Activated CD8-positive, alpha-beta memory T cell treated with anti-CD3 and anti-CD28 coated beads, Interleukin-2, amount 50 U/mL, for 1 hour (primary cell): ENCODE measurements around the gene TULP1.

Source experiments
- DNase-seq: peaks from one replicate; pipeline ENCODE4 v3.0.0-alpha.2; 2020; ENCODE audit errors: extremely low read depth

Gene TULP1

DNA sequence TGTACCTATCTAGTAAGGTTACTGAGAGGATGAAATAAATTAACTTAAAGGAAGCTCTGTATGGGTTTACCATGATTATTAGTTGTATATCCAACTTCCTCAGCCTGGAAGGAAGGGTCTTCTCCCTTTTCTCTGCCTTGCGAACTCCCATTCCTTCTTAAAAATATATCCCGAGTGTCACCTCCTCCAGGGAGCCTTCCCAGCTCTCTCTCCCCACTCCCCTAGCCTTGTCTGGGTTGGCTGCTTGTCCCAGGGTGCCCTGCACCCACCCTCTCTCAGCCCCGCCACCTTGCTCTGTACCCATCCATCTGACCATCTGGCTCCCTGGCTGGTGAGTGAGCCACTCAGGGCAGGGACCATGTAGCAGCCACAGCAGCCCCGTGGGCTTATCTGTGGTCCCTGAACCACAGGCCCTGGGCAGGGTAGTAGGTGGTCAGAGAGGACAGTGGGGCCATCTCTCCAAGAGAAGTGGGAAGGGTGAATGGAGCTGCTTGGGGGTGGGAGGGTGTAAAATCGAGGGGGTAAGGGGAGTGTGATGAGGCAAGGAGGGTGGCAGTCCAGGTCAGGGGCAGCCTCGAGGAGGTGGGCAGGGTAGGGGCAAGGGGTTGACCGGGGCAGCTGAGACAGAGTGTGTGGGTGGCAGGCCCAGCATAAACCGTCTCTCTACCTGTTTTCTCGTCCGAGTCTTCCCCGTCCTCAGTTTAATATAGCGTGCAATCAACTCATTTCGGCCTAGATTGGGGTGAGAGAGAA, 28.6 kb downstream of the TULP1 start:
- no peak for DNase-seq

DNA sequence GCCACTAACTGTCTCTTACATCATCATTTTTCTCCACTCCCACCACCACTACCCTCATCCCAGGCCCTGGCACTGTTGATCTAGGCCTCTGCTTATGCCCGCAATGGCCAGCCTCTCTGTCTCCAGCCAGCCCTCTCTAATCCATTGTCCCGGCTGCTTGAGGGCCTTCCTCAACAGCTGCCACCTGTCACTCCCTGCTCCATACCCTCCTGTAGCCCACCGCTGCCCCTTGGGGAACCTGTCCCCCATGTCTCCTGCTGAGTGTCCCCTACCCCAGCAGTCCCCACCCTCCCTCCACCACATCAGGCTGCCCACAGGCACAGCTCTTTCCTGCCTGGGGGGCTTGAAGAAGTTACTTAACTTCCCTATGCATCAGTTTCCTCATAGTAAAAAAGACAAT, 29.2 kb downstream of the TULP1 start:
- DNase-seq = no peak

DNA sequence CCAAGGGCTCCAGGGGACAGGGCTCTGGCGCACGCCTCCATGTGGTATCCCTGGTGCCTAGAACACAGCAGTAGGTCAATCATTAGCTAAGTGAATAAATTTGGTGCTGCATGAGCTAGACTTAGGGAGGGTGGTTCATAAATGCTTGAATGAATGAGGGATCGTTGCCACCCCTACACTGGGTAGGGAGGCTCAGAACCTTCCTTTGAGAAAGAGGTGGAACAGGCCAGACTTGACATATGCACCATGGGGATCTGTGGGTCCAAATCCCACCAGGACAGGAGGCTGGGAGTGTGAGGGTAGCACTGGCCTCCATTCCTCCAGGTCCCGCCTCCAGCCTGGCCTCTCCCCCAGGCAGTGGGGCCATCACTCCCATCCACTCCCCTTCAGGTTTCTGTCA, 29.6 kb downstream of the TULP1 start:
- DNase-seq = no peak

DNA sequence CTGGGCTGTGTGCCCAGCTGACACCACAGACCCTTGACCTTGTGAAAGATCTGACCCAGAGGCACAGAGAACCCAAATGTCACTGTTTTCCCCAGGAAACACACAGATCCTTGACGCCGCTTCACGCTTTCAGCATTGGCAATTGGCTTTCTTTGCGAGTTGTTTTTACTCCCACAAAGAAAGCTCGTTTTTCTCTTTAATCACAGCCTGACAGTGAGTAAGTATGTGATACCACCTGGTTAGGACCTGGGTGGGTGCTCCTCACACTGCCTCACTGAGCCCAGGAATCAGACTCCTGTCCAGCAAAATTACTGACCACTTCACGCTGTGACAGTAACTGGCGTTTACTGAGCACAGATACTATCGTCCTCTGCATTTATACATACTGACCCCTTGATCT, 31.5 kb downstream of the TULP1 start:
- no peak for DNase-seq

DNA sequence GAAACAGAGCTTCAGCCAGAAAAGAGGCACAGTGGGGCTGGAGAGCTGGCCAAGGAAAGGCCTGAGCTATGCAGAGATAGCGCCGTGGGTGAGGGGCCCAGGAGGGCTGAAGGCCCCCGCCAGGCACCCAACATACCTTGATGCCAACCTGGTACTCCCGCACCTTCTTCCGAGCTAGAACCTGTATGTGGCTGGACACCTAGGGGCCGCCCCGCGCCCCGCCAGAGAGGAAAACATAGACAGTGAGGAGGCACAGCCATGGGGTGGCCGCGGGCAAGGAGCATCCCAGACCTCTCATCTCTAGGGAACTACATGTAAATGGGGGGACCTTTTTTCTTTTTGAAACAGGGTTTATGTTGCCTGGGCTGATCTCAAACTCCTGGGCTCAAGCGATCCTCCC, 32.5 kb downstream of the TULP1 start:
- DNase-seq = no peak

DNA sequence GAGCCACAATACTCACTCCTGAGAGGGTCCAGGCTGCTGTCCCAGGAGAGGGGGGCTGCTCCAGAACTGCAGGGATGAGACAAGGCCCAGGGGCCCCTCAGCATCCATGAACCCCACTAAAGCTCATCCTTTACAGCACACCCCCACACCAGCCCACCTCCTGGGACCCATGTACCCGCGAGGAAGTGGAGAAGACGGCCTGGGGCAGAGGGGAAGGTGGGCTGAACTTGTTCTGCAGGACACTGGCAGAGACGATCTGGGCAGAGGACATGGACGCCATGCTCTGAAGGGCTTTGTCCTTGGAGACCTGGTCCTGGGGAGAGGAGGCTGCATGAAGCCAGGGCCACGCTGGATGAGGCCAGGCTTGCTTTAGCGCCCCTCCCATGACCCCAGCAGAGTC, 34.4 kb downstream of the TULP1 start:
- DNase-seq = no peak

DNA sequence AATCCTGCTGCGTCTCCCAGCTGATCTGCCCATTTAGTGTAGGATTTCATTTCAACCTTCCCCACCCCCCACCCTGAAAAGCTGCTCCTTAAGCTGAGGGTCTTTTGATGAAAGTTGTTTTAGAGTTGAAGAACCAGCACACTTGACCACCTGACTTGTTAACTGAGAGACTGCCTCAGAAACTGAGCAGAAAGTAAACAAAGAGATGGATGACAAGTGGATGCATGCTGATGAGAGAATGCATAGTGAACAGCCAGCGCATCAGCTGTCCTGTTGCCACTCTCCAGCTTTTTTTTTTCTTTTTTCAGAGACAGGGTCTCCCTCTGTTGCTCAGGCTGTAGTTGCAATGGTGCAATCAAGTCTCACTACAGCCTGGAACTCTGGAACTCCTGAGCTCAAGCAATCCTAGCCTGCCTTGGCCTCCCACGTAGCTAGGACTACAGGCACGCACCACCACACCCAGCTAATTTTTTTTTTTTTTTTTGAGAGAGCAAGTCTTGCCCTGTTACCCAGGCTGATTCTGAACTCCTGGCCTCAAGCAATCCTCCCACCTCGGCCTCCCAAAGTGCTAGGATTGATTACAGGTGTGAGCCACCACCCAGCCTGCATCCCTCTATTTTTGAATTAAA, 35.0 kb downstream of the TULP1 start:
- no peak for DNase-seq

DNA sequence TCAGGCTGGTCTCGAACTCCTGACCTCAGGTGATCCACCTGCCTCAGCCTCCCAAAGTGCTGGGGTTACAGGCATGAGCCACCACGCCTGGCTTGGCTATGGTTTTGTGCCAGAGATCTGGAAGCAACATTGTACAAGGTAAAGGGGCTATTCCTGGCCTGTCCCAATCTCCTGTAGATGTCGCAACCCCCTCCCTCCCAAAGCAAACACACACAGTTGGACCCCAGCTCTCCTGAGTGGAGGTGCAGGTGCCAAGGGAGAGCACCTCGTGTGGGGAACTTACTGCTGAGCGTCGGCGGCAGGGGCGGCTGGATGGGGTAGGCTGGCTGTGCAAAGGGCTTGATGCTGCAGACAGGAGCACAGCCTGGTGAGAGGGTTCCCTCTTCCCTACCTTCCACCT, 35.7 kb downstream of the TULP1 start:
- DNase-seq = no peak

DNA sequence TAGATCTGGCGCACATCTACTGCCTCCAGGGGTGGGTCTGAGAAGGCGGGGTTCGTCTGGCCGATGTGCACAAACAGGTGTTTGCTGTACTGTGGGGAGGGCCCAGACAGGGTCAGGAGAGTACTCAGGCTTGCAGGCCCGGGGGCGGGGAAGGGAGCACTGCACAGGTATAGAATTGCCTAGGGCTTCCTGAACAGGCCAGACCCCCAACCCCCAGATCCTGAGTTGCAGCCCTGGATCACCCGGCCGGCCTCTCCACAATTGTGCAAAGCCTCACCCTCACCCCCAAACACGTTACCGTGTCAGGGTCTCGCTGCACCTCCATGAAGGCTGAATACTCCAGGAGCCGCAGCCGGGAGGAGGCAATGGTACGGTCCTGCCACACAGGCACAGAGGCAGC, 36.7 kb downstream of the TULP1 start:
- no peak for DNase-seq

DNA sequence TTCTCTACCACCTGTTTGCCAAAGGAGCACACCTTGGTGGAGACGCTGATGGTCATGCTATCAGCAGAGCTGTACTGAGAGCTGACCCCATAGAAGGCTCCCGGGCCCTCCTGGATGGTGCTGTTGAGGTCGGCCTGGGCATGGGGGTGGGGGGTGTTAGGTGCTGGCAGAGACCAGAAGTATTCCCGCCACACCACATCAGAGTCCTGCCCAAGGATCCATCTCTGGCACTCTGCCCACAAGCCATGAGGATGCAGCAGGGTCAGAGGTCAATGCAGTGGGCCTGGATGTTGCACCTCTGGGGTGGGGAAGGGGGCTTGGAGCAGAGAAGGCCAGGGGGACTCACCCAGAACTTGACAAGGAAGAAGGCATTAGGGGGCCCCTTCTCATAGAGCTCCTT, 37.1 kb downstream of the TULP1 start:
- no peak for DNase-seq

DNA sequence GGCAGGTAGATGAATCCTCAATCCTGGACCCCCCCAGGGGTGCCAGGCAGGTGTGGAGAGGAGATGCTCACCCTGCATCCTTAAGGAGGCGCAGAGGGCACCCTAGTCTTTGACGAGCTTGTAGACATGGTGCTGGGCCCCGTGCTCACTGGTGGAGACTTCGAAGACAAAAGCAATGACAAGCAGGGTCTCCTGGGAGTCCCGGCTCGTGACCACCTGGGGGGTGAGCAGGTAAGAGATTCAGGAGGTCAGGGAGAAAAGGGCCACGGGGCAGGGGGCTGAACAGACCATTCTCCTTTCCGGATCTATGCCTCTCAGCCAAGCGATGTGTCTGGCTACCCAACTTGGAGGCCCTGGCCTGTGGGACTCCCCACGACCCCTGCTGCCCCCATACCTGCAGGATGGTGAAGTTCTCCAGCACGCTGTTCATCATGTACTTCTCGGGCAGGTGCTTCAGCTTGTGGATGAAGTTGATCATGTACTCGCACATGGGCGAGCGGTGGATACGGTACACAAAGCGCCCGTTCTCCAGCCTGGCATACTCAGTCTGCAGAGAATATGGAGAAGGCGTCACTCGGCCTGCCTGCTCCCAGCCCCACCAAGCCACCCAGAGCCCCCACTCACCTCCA, 37.6 kb downstream of the TULP1 start:
- DNase-seq = no peak

DNA sequence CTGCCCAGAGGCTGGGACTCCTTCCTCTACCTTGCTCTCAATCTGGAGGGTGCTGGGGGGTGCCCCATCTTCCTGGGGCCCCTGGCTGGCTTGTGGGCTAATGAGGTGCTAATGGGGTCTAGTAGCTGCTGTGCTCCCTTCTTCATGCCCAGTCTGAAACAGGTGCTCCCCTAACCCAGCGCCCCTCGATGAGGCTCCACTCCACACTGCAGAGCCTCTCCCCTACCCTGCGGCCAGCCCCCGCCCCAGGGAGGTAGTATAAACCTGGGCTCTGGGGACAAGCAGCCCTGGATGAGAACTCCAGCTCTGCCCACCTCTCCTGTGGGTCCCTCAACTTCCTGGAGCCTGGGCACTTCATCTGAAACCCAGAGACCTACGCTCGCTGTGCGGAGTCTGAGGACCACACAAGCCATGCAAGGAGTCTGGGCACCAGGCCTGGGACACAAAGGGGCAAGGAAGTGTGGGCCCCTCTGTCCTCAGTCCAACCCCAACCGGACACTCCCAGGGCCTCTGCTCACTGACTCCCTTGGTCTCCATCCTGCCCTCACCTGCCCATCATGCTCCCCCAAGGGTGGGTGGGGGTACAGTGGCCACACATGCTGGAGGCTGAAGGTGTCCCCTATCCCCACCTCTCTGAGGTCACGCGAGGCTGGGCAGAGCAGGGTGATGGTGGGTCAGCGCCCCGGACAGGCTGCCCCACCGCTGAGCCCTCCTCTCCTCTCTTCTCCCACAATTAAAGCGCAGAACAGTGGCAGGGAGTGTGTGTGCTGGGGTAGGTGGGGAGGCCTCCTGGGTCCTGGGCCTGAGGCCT, 38.4 kb downstream of the TULP1 start:
- no peak for DNase-seq

DNA sequence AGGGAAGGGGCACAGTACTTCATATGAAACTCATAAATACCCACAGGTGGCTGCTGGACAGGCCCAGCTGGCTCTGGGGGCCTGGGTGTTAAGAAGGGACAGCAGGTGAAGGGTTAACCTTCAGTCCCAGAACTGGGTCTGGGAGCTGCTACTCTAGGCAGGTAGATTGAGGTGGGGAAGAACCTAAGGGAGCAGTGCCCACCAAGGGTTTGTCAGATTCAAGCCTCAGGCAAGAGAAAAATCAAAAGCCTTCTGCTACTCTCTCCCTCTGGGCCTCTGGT, 38.9 kb downstream of the TULP1 start:
- no peak for DNase-seq

DNA sequence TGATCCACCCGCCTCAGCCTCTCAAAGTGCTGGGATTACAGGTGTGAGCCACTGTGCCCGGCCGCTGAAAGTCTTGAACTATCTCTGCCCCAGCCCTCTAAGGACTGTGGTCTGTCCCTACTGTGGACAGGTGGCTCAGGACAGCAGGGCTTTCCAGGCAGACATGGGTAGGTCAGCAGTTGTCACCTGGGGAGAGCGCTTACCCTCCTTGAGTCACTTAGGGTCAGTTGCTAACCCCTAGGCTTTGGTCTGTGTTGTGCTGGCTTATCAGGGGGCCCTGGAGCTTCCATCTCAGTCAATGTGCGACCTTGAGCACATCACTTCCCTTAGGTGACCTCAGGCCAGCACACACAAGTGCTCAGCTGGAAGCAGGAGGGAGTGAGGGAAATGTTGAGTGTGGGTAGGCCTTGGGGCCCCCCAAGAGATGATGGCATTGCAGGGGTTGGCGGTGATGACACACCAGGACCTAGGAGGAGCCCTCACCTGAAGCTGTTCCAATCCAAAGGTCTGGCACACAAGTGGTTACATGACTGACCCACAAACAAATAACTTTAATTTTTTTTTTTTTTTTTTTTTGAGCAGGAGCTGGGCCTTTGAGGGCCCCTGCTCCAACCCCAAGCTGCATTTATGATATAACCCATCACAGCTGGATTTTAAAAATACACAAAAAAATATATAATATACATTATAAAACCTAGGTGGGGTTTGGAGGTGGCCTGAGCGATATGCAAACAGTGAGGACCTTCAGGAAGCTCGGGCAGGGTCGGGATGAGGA, 39.4 kb downstream of the TULP1 start:
- no peak for DNase-seq

DNA sequence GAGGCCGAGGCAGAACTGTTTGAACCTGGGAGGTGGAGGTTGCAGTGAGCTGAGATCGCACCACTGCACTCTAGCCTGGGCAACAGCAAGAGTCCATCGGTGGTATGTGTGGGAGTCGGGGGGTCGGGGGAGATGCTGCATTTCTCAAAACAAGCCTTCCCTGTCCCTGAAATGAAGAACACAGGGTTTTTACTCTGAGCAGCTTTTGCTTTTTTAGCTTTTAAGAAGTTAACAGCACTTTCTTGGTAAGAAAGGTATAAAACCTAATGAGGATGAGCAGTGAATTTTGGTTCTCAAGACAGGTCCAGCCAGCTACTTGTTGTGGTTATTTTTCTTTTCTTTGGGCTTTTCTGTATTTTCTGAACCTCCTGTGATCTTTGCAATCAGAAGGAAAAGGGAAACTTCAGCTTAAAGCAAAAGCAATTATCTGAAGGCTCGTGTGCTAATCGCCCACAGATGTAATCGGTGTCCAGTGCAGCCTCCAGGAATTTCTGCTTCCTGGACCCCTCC, 40.8 kb downstream of the TULP1 start:
- no peak for DNase-seq

DNA sequence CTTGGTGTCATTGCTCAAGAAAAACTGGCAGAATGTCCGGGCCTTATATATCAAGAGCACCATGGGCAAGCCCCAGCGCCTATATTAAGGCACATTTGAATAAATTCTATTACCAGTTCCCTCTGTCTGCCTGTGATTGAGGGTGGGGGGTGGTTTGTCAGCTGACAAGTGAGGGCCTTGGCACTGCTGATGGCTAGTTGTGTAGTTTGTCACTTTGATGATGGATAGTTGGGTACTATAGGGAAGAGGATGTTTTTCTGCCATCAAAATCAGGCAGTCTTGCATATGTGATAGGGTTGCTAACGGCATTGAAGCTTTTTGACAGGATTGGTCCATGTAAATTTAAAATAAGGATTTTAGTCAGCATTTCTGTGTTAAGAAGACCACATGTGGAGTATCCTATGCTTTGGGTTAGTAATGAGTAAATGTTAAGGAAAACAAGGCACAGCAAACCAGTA, 42.0 kb downstream of the TULP1 start:
- DNase-seq = no peak

DNA sequence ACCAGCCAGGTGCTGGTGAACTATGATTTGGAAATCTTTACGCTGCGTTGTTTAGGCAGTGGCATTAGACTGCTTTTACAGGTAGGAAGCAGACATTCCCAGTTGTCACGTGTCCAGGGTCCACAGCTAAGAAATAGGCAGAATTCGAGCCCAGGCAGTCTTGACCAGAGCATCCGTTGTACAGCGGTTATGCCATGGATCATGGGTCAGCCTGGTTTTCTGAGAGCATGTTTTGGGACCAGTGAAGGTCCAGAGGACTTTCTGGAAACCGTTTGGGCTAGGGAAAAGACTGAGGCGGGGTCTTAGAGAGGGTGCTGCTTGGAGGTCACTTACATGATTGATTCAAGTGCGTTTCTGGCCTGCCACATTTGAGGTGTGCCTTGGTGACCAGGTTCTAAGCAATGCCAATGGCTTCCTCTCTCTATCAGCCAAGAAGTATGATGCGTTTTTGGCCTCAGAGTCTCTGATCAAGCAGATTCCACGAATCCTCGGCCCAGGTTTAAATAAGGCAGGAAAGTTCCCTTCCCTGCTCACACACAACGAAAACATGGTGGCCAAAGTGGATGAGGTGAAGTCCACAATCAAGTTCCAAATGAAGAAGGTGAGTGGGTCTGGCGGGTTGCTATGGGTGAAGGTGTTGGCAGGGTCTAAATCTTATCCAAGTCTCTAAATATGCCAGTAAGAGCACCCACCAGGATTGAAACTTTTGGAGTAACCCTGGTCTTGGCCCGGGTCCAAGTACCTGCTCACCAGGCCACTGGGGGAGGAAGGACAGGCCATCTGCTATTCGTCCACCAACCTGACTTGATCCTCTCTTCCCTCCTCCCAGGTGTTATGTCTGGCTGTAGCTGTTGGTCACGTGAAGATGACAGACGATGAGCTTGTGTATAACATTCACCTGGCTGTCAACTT, 42.7 kb downstream of the TULP1 start:
- no peak for DNase-seq

DNA sequence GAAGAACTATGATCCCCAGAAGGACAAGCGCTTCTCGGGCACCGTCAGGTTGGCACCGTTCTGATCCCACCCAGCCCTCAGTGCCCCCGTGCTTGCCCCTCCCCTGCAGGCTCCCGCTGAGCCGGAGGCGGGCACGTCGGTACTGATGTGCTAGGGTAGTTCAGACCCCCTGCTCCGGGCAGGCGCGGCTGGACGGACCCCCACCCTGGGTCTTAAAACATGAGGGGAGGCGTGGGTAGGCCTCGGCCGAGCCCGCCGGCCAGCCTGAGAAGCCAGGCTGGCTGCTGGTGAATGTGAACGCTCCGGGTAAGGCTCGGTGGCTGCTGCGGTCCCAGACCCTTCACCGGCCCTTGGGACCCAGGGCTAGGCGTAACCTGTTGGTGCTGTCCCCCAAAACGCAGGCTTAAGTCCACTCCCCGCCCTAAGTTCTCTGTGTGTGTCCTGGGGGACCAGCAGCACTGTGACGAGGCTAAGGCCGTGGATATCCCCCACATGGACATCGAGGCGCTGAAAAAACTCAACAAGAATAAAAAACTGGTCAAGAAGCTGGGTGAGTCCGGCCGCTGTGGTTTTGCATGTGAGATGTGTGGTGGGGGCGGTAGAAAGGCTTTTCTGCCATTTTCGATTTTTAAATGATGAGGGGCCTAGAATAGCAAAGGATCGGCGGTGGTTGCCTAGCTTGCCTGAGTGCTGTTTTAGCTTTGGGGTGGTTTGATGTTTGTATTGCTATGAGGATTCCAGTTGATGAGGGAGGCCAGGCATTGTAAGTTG, 43.5 kb downstream of the TULP1 start:
- no peak for DNase-seq

DNA sequence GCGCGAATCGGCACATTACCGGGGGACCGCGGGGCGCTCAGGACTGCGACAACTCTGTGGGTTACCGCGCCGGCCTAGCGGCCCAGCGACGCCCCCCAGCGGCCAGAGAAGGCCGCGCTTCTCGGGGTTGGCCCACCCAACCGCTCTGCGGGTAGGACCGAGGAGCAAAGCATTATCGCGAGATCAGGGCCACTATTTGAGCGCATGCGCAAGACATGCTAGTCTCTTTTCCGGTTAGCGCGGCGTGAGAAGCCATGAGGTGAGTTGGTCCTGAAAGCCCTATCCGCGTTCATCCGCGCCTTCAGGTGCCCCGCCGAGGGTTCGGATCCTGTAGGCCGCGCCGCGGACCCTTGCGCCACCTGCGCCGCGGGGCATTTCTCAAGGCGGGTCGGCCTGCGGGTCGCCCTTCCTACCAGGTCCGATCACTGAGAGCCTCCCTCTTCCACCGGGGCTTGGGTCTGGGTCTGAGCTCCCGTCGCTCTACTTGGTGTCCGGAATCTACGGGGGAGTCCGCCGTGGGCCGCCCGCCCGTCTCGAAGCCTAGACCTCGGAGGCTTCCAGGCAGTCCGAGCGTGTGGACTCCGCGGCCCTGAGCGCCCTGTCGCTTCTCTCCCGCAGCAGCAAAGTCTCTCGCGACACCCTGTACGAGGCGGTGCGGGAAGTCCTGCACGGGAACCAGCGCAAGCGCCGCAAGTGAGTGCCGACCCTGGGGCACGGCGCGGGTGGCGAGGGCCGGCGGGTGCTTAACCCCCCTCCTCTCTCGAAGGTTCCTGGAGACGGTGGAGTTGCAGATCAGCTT, 44.3 kb downstream of the TULP1 start, which contains the start of gene RPL10A:
RPL10A (plus strand) TSS at position 221 of the 799 bp plus-strand sequence; CDS start at position 255, 34 bp downstream.
- DNase-seq = peak; percentile 94
